H1 (cell line): ENCODE measurements around the gene KCNQ2. TPM values are rescaled to one million over a fixed set of nuclear protein-coding genes. Genes with fewer than 3 reads are reported as not detected.

ENCODE experiments used
- CTCF ChIA-PET: fragments of 300-600 bp; sonication (Branson Sonifier 250); formaldehyde crosslinking; loops from one replicate; lab custom pipeline; 2021; ENCODE audit not compliant: partially characterized antibody; lab: Charles Lee
- POLR2A ChIA-PET: fragments of 300-600 bp; sonication (Branson Sonifier 250); formaldehyde crosslinking; loops from one replicate; lab custom pipeline; 2021; ENCODE audit warnings: inconsistent platforms; ENCODE audit not compliant: partially characterized antibody; lab: Charles Lee
- DNase-seq, 2 experiments: peaks; one replicate each; pipeline versions ENCODE4 v3.0.0 to v3.0.0-alpha.2; 2010 to 2022; ENCODE audit warnings: low spot score in 2 of 2, low read depth in 1 of 2, mixed read lengths in 1 of 2
- FAIRE-seq: peaks from 2 replicates; lab custom pipeline; 2011; peaks lifted over from hg19 to GRCh38; lab: Jason Lieb, UNC
- H2AFZ ChIP-seq: 2 replicates; pipeline ENCODE4 v1.8.1; 2012; ENCODE audit warnings: low read length, inconsistent platforms
- H2AK5ac ChIP-seq: 2 replicates; pipeline ENCODE4 v1.6.1; 2013; ENCODE audit warnings: low read depth, low read length
- H2BK120ac ChIP-seq: replicated peaks from 2 replicates; pipeline ENCODE3; 2013; ENCODE audit warnings: low read depth, low read length, inconsistent platforms
- H2BK12ac ChIP-seq: 2 replicates; pipeline ENCODE4 v1.6.1; 2013; ENCODE audit warnings: low read depth, low read length
- H2BK15ac ChIP-seq: 2 replicates; pipeline ENCODE4 v1.6.1; 2013; ENCODE audit warnings: low read length
- H2BK20ac ChIP-seq: 2 replicates; pipeline ENCODE4 v1.6.1; 2013; ENCODE audit warnings: low read length
- H2BK5ac ChIP-seq: 2 replicates; pipeline ENCODE4 v1.6.1; 2013; ENCODE audit warnings: low read depth, low read length
- H3K14ac ChIP-seq: 2 replicates; pipeline ENCODE4 v1.6.1; 2013; ENCODE audit warnings: inconsistent platforms; ENCODE audit not compliant: insufficient read length
- H3K18ac ChIP-seq: 2 replicates; pipeline ENCODE4 v1.6.1; 2013; ENCODE audit warnings: low read length; ENCODE audit errors: extremely low read depth
- H3K23ac ChIP-seq: 2 replicates; pipeline ENCODE4 v1.6.1; 2013; ENCODE audit warnings: inconsistent platforms; ENCODE audit not compliant: insufficient read length
- H3K23me2 ChIP-seq: 2 replicates; pipeline ENCODE4 v1.6.1; 2013; ENCODE audit warnings: low read depth, low read length
- H3K27ac ChIP-seq: 2 replicates; pipeline ENCODE4 v1.6.1; 2011; ENCODE audit warnings: low read depth, low read length, inconsistent platforms
- H3K27me3 ChIP-seq, 4 experiments: replicated peaks in 1 of 4; 1 replicate in 1 of 4; 2 replicates in 3 of 4; pipeline versions ENCODE4 v1.6.1 to v1.8.1; 2011 to 2013; ENCODE audit warnings: low read length in 3 of 4, mild to moderate bottlenecking in 3 of 4, inconsistent platforms in 2 of 4, mixed read lengths in 2 of 4, moderate library complexity in 1 of 4; ENCODE audit not compliant: control insufficient read depth in 3 of 4, insufficient read depth in 3 of 4; ENCODE audit errors: extremely low read depth in 1 of 4
- H3K36me3 ChIP-seq, 4 experiments: 2 replicates each; pipeline versions ENCODE4 v1.6.1 to v1.8.1; 2011 to 2013; ENCODE audit warnings: mild to moderate bottlenecking in 4 of 4, low read length in 3 of 4, moderate library complexity in 2 of 4, control low read depth in 1 of 4, inconsistent platforms in 1 of 4; ENCODE audit not compliant: insufficient read depth in 4 of 4, control insufficient read depth in 2 of 4
- H3K4ac ChIP-seq: replicated peaks from 2 replicates; pipeline ENCODE3; 2013; ENCODE audit warnings: low read length, low read depth, mixed read lengths, inconsistent platforms; ENCODE audit not compliant: insufficient read length
- H3K4me1 ChIP-seq, 4 experiments: replicated peaks in 1 of 4; 1 replicate in 1 of 4; 2 replicates in 3 of 4; pipeline versions ENCODE4 v1.6.1 to v1.8.1; 2011 to 2013; ENCODE audit warnings: low read length in 3 of 4, inconsistent platforms in 2 of 4, mixed read lengths in 1 of 4; ENCODE audit not compliant: insufficient read depth in 4 of 4, control insufficient read depth in 3 of 4
- H3K4me2 ChIP-seq, 2 experiments: 2 replicates each; pipeline versions ENCODE4 v1.6.1 to v1.8.1; 2011 to 2013; ENCODE audit warnings: low read depth in 2 of 2, low read length in 2 of 2, control low read depth in 1 of 2, inconsistent platforms in 1 of 2, mild to moderate bottlenecking in 1 of 2; ENCODE audit not compliant: insufficient read depth in 1 of 2
- H3K4me3 ChIP-seq, 4 experiments: fragments of 200-600, 300-600 bp in 1 of 4; sonication (generic), shearing (Covaris generic), sonication (Bioruptor Twin) in 1 of 4; 2 replicates each; pipeline versions ENCODE4 v1.5.1 to v1.8.1; 2011 to 2016; ENCODE audit warnings: low read length in 4 of 4, low read depth in 3 of 4, control low read depth in 2 of 4, inconsistent platforms in 2 of 4, mild to moderate bottlenecking in 2 of 4, mixed read lengths in 1 of 4, moderate library complexity in 1 of 4; ENCODE audit not compliant: insufficient read depth in 2 of 4; ENCODE audit errors: extremely low read depth in 1 of 4
- H3K56ac ChIP-seq: replicated peaks from 2 replicates; pipeline ENCODE3; 2013; ENCODE audit warnings: low read depth, mild to moderate bottlenecking, mixed read lengths, low read length, inconsistent platforms; ENCODE audit not compliant: insufficient read length
- H3K79me1 ChIP-seq: 2 replicates; pipeline ENCODE4 v1.6.1; 2013; ENCODE audit warnings: low read depth, low read length, control low read depth
- H3K79me2 ChIP-seq, 2 experiments: 2 replicates each; pipeline versions ENCODE4 v1.6.1 to v1.8.1; 2012 to 2013; ENCODE audit warnings: low read length in 2 of 2, mild to moderate bottlenecking in 2 of 2, inconsistent platforms in 1 of 2; ENCODE audit not compliant: insufficient read depth in 2 of 2, control insufficient read depth in 1 of 2
- H3K9ac ChIP-seq, 4 experiments: replicated peaks in 1 of 4; 1 replicate in 1 of 4; 2 replicates in 3 of 4; pipeline versions ENCODE4 v1.6.1 to v1.8.1; 2011 to 2013; ENCODE audit warnings: low read depth in 3 of 4, low read length in 3 of 4, control low read depth in 2 of 4, mild to moderate bottlenecking in 2 of 4, moderate library complexity in 2 of 4, inconsistent platforms in 1 of 4; ENCODE audit errors: extremely low read depth in 1 of 4
- H3K9me3 ChIP-seq, 2 experiments: 2 replicates each; pipeline versions ENCODE4 v1.6.1 to v1.8.1; 2012 to 2013; ENCODE audit warnings: mild to moderate bottlenecking in 2 of 2, moderate library complexity in 2 of 2, control low read depth in 1 of 2, inconsistent platforms in 1 of 2, low read depth in 1 of 2, low read length in 1 of 2, mixed read lengths in 1 of 2; ENCODE audit not compliant: insufficient read depth in 2 of 2
- H4K20me1 ChIP-seq, 2 experiments: replicated peaks in 1 of 2; 2 replicates each; pipeline versions ENCODE3 to v1.8.1; 2011 to 2013; ENCODE audit warnings: inconsistent platforms in 2 of 2, low read length in 2 of 2, mild to moderate bottlenecking in 1 of 2; ENCODE audit not compliant: insufficient read depth in 2 of 2, control insufficient read depth in 1 of 2
- H4K5ac ChIP-seq: 2 replicates; pipeline ENCODE4 v1.6.1; 2013; ENCODE audit warnings: low read length, low read depth, mixed read lengths, inconsistent platforms; ENCODE audit not compliant: insufficient read length
- H4K8ac ChIP-seq: 2 replicates; pipeline ENCODE4 v1.8.0; 2013; ENCODE audit warnings: mild to moderate bottlenecking, moderate library complexity, low read length, inconsistent platforms; ENCODE audit not compliant: insufficient read depth; ENCODE audit errors: extremely low read depth
- H4K91ac ChIP-seq: replicated peaks from 2 replicates; pipeline ENCODE3; 2013; ENCODE audit warnings: low read length, mixed read lengths, inconsistent platforms; ENCODE audit not compliant: insufficient read length
- ASH2L ChIP-seq: fragments of 200-600, 300-600 bp; sonication (generic); IDR thresholded peaks from one replicate; pipeline ENCODE4 v1.7.1; 2017; ENCODE audit warnings: low read length
- CTBP2 ChIP-seq: IDR thresholded peaks from 2 replicates; pipeline ENCODE4 v1.7.0; 2011; ENCODE audit warnings: borderline replicate concordance, mild to moderate bottlenecking, moderate library complexity, mixed read lengths, low read length; ENCODE audit not compliant: insufficient read depth, insufficient read length
- KDM5A ChIP-seq: fragments of 200-600 bp; IDR thresholded peaks from 2 replicates; pipeline ENCODE4 v1.7.1; 2012; ENCODE audit warnings: mild to moderate bottlenecking, low read length, inconsistent platforms, mixed read lengths
- POLR2AphosphoS5 ChIP-seq: IDR thresholded peaks from 2 replicates; pipeline ENCODE4 v1.6.1; 2011; ENCODE audit warnings: low read depth, low read length
- RAD21 ChIP-seq, 2 experiments: IDR thresholded peaks in 1 of 2; conservative IDR thresholded peaks in 1 of 2; 2 replicates each; pipeline ENCODE4 v1.6.1; 2011; ENCODE audit warnings: low read depth in 2 of 2, low read length in 2 of 2, improper control_type of control experiment in 1 of 2, inconsistent platforms in 1 of 2, mild to moderate bottlenecking in 1 of 2, moderate library complexity in 1 of 2
- RFX5 ChIP-seq: IDR thresholded peaks from 2 replicates; pipeline ENCODE4 v1.6.1; 2011; ENCODE audit warnings: low read depth, low read length, improper control_type of control experiment, borderline replicate concordance
- SIRT6 ChIP-seq: IDR thresholded peaks from one replicate; pipeline ENCODE4 v1.7.1; 2012; ENCODE audit warnings: low read length, inconsistent platforms
- SP1 ChIP-seq: IDR thresholded peaks from 2 replicates; pipeline ENCODE4 v1.6.1; 2011; ENCODE audit warnings: low read depth, low read length
- SP4 ChIP-seq: IDR thresholded peaks from 2 replicates; pipeline ENCODE4 v1.6.1; 2012; ENCODE audit warnings: low read length, inconsistent platforms
- TAF7 ChIP-seq: optimal IDR thresholded peaks from 2 replicates; pipeline ENCODE3; 2011; ENCODE audit warnings: low read depth, mild to moderate bottlenecking, inconsistent platforms, low read length, moderate library complexity, borderline replicate concordance
- WGBS, 2 experiments: shearing (Covaris generic) in 1 of 2; methylation state at CpG; one replicate each; pipeline versions ENCODE4 v1.1.6 to v1.1.7; 2013 to 2015; ENCODE audit warnings: low lambda C conversion rate in 2 of 2, mixed read lengths in 2 of 2, inconsistent platforms in 1 of 2, low coverage in 1 of 2, missing lambda C conversion rate in 1 of 2; ENCODE audit not compliant: insufficient replicate concordance in 2 of 2, insufficient coverage in 1 of 2, insufficient read length in 1 of 2; ENCODE audit errors: extremely low coverage in 1 of 2, missing lambda C conversion rate in 1 of 2; 5-methylcytosine and 5-hydroxymethylcytosine counted together
- polyA plus RNA-seq, 7 experiments: library from polyadenylated mRNA; depleted of rRNA in 3 of 7; stranded (reverse) in 5 of 7; unstranded in 2 of 7; fragments of >200 nt in 5 of 7; fragments of 200-250 nt in 2 of 7; gene quantifications; 1 replicate in 5 of 7; 2 replicates in 1 of 7; 4 replicates in 1 of 7; pipeline versions ENCODE4 v1.2.1 to v1.2.3, GENCODE V29; 2011 to 2013; ENCODE audit warnings: missing spikeins in 2 of 7, mixed read lengths in 2 of 7
- total RNA-seq: library from RNA; stranded (reverse); fragmentation: NEBNext Ultra II Directional; extraction: Animal tissue kit (Norgen Biotek cat#: 25700); gene quantifications from 2 replicates; pipeline ENCODE4 v1.2.1, GENCODE V29; 2021
- TF ChIP-seq, protein P1 (sequence below): IDR thresholded peaks from 2 replicates; pipeline ENCODE4 v1.6.1; 2011; ENCODE audit warnings: low read depth, mild to moderate bottlenecking, low read length; ENCODE audit not compliant: insufficient read depth

The KCNQ2 gene
- total and polyA plus RNA-seq, 2 of the 8 experiments (the other 6 are each of a cell fraction or from before 2014, with no cell fraction given): 82.6 to 243 TPM

DNA sequence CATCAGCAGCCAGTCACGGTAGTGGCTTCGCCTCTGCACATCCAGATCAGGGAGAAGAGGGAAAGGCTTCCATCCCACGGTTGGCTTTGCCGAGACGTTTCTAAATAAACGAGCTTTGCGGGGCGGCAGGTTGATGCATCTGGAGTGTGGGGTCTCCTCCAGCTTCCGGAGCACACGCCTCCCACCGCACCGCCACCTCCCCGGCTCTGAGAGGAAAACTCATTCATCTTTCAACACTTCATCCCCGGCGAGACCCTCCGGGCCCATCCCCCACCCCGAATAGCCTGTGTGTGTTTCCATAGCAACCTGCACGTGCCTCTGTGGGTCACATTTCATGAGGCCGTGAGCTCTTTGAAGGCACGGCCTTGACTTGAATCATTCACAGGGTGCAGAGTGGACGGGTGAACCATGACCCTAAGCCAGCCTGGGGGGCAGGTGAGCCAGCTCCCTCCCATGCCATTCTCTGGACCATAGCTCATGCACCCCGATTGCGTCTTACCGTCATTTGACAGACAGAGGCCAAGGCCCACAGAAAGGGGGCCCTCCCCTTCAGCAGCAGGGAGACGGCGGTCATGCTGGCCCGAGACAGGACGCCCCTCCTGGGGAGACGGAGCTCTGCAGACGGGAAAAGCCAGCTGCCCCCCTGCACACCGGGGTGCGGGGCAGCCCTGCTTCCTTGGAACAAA lies 95.1 kb downstream of the KCNQ2 start:
- DNase-seq (peak in 1 of 2 experiments; percentile 73), FAIRE-seq (no peak)
- Histone ChIP-seq H2BK20ac (peak overlapping the region; percentile 97; the same call in 1 of the 2 replicates), H2AFZ (no peak overlapping the region), H2BK12ac (peak overlapping the region; percentile 75; the same call in 1 of the 2 replicates), H3K4me2 (peak overlapping the region; percentile 25 to 66), H3K14ac (no peak overlapping the region), H3K4me3 (peak overlapping the region in 1 of 4 experiments; percentile 40; a peak in 2 of 8 replicates), H3K4me1 (peaks cover 3 to 20% (median 14%) of the 10 kb centered on the region in 4 experiments), H3K9ac (no peak overlapping the region), H2BK15ac (no peak overlapping the region), H3K79me1 (no peaks in the 10 kb centered on the region), H3K56ac (no peak overlapping the region), H3K4ac (no peak overlapping the region), H2AK5ac (no peak overlapping the region), H3K36me3 (no peaks in the 10 kb centered on the region), H4K20me1 (no peaks in the 10 kb centered on the region), H4K91ac (peak overlapping the region; percentile 77), H3K27ac (no peak overlapping the region), H3K23ac (no peak overlapping the region), H2BK5ac (no peak overlapping the region; the same call in 1 of the 2 replicates), H3K18ac (no peak overlapping the region; the same call in 1 of the 2 replicates), H3K9me3 (no peaks in the 10 kb centered on the region), H3K23me2 (no peaks in the 10 kb centered on the region; the same call in none of the 2 replicates), H4K8ac (no peak overlapping the region), H2BK120ac (no peak overlapping the region), H3K79me2 (no peaks in the 10 kb centered on the region), H3K27me3 (peaks cover 0 to 2% (median 0%) of the 10 kb centered on the region in 4 experiments; a peak in 1 of 7 replicates), H4K5ac (no peak overlapping the region)
- CTCF ChIA-PET: interaction anchor here (0.5 to 9.9 kb wide), 29 partner anchors 10 to 374 kb away, joined by 3 to 230 read pairs (median 5); partner anchors contain the start of genes CHRNA4 and COL20A1
- POLR2A ChIA-PET: interaction anchor here (0.8 to 1.9 kb wide), 8 partner anchors 11 to 265 kb away, joined by 3 to 9 read pairs (median 4); no protein-coding TSS in a partner anchor
- 39% methylated on average over 32 of the region's 32 CpGs; no CpG with 5 or more reads in 1 of the 2 experiments for WGBS, 2 experiments
- TF ChIP-seq, protein P1, sequence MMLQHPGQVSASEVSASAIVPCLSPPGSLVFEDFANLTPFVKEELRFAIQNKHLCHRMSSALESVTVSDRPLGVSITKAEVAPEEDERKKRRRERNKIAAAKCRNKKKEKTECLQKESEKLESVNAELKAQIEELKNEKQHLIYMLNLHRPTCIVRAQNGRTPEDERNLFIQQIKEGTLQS: no peak
- TF ChIP-seq TAF7 (no peak), SP1 (no peak), SP4 (no peak), KDM5A (no peak), SIRT6 (no peak), ASH2L (no peak), RFX5 (no peak), CTBP2 (no peak), POLR2AphosphoS5 (no peak), RAD21 (IDR thresholded peaks at IDR 0.05 in 1 of 2, conservative IDR thresholded peaks at IDR 0.05 in 1 of 2; ENCODE audit: low read depth in 2 of 2, low read length in 2 of 2) (peak in 1 of 2 experiments; percentile 10; a peak in 2 of 4 replicates)
